MM.1S (cell line): ENCODE data around the gene IMPG1.

Experiments used
- DNase-seq: peaks from one replicate; pipeline ENCODE4 v3.0.0-alpha.2; 2015
- H2AFZ ChIP-seq: fragments of 300-600 bp; sonication (generic); 2 replicates; pipeline ENCODE4 v1.6.0; 2016; ENCODE audit warnings: antibody characterized with exemption, low read length
- H3F3A ChIP-seq: fragments of 300-600 bp; sonication (generic); 2 replicates; pipeline ENCODE4 v1.6.1; 2016; ENCODE audit warnings: mild to moderate bottlenecking, antibody characterized with exemption, low read length, moderate library complexity, mixed read lengths; ENCODE audit not compliant: insufficient read depth
- H3K27ac ChIP-seq: fragments of 300-600 bp; sonication (generic); 2 replicates; pipeline ENCODE4 v1.5.1; 2016; ENCODE audit warnings: mild to moderate bottlenecking, low read length
- H3K27me3 ChIP-seq: fragments of 300-600 bp; sonication (generic); replicated peaks from 2 replicates; pipeline ENCODE4 v1.6.0; 2016; ENCODE audit warnings: low read length; ENCODE audit not compliant: insufficient read depth
- H3K36me3 ChIP-seq: fragments of 300-600 bp; sonication (generic); replicated peaks from 2 replicates; pipeline ENCODE4 v1.6.1; 2016; ENCODE audit warnings: mild to moderate bottlenecking, low read length, mixed read lengths; ENCODE audit not compliant: insufficient read depth
- H3K4me1 ChIP-seq: fragments of 300-600 bp; sonication (generic); 2 replicates; pipeline ENCODE4 v1.6.1; 2016; ENCODE audit warnings: low read length, mixed read lengths
- H3K4me2 ChIP-seq: fragments of 300-600 bp; sonication (generic); 2 replicates; pipeline ENCODE4 v1.6.0; 2016; ENCODE audit warnings: low read depth, low read length
- H3K4me3 ChIP-seq: fragments of 300-600 bp; sonication (generic); 2 replicates; pipeline ENCODE4 v1.5.1; 2016; ENCODE audit warnings: low read length, mixed read lengths
- H3K79me2 ChIP-seq: fragments of 300-600 bp; sonication (generic); 2 replicates; pipeline ENCODE4 v1.6.1; 2016; ENCODE audit warnings: mixed run types, low read length, mixed read lengths
- H3K9ac ChIP-seq: fragments of 300-600 bp; sonication (generic); 2 replicates; pipeline ENCODE4 v1.6.1; 2016; ENCODE audit warnings: low read length, mixed read lengths
- H3K9me2 ChIP-seq: fragments of 300-600 bp; sonication (generic); replicated peaks from 2 replicates; pipeline ENCODE4 v1.6.1; 2016; ENCODE audit warnings: mild to moderate bottlenecking, low read length, mixed read lengths; ENCODE audit not compliant: insufficient read depth
- H3K9me3 ChIP-seq: fragments of 300-600 bp; sonication (generic); replicated peaks from 2 replicates; pipeline ENCODE4 v1.6.1; 2016; ENCODE audit warnings: mild to moderate bottlenecking, low read length, mixed read lengths; ENCODE audit not compliant: insufficient read depth
- H4K20me1 ChIP-seq: fragments of 300-600 bp; sonication (generic); 2 replicates; pipeline ENCODE4 v1.6.1; 2016; ENCODE audit warnings: mild to moderate bottlenecking, low read length, moderate library complexity, mixed read lengths; ENCODE audit not compliant: insufficient read depth
- CTCF ChIP-seq: fragments of 300-600 bp; sonication (generic); IDR thresholded peaks from 2 replicates; pipeline ENCODE4 v1.5.1; 2016; ENCODE audit warnings: antibody characterized with exemption, low read length, mixed read lengths
- EZH2 ChIP-seq: fragments of 300-600 bp; sonication (generic); optimal IDR thresholded peaks from 2 replicates; pipeline ENCODE3; 2017; ENCODE audit warnings: low read depth, mild to moderate bottlenecking, antibody characterized with exemption, low read length, mixed read lengths
- EZH2phosphoT487 ChIP-seq: fragments of 300-600 bp; sonication (generic); IDR thresholded peaks from 2 replicates; pipeline ENCODE4 v1.6.1; 2018; ENCODE audit warnings: antibody characterized with exemption, low read length

Gene IMPG1

GRCh38 chr6:76026101-76026500, 46.4 kb downstream of the IMPG1 start:
- no peaks in the 10 kb centered on the region for H3K36me3 ChIP-seq
- no peak overlapping the region for H3K27ac ChIP-seq
- TF ChIP-seq EZH2: no peak
- no peak for TF ChIP-seq CTCF
- no peak for TF ChIP-seq EZH2phosphoT487
- no peak overlapping the region for H3K4me3 ChIP-seq
- no peaks in the 10 kb centered on the region for H3K9me2 ChIP-seq
- H2AFZ ChIP-seq: no peak overlapping the region
- no peak for DNase-seq
- no peaks in the 10 kb centered on the region for H3K27me3 ChIP-seq
- H3K9ac ChIP-seq: no peak overlapping the region
- no peaks in the 10 kb centered on the region for H3K4me1 ChIP-seq
- no peaks in the 10 kb centered on the region for H3K9me3 ChIP-seq
- H3F3A ChIP-seq: no peaks in the 10 kb centered on the region
- H3K79me2 ChIP-seq: no peaks in the 10 kb centered on the region
- no peaks in the 10 kb centered on the region for H4K20me1 ChIP-seq
- no peak overlapping the region for H3K4me2 ChIP-seq

- DNase-seq: no peak
- Histone ChIP-seq H2AFZ (no peak overlapping the region), H3K79me2 (no peaks in the 10 kb centered on the region), H3K9me3 (no peaks in the 10 kb centered on the region), H3K9ac (no peak overlapping the region), H3F3A (no peaks in the 10 kb centered on the region), H3K27ac (no peak overlapping the region), H3K36me3 (no peaks in the 10 kb centered on the region), H4K20me1 (no peaks in the 10 kb centered on the region), H3K4me2 (no peak overlapping the region), H3K4me3 (no peak overlapping the region), H3K9me2 (no peaks in the 10 kb centered on the region), H3K27me3 (no peaks in the 10 kb centered on the region), H3K4me1 (no peaks in the 10 kb centered on the region)
- TF ChIP-seq EZH2phosphoT487: no peak
- no peak for TF ChIP-seq CTCF
- no peak for TF ChIP-seq EZH2
Observed at GRCh38 chr6:76014626-76015530, 57.6 kb downstream of the IMPG1 start.

GRCh38 chr6:76004202-76004601, 68.3 kb downstream of the IMPG1 start:
- Histone ChIP-seq H3K4me1 (no peaks in the 10 kb centered on the region), H3F3A (no peaks in the 10 kb centered on the region), H3K4me2 (no peak overlapping the region), H3K9me3 (no peaks in the 10 kb centered on the region), H3K9me2 (no peaks in the 10 kb centered on the region), H3K79me2 (no peaks in the 10 kb centered on the region), H3K36me3 (no peaks in the 10 kb centered on the region), H3K27me3 (no peaks in the 10 kb centered on the region), H4K20me1 (no peaks in the 10 kb centered on the region), H3K4me3 (no peak overlapping the region), H2AFZ (no peak overlapping the region), H3K9ac (no peak overlapping the region), H3K27ac (no peak overlapping the region)
- TF ChIP-seq EZH2phosphoT487 (no peak), CTCF (no peak)
- DNase-seq: no peak
